ENCODE results near the gene ZNF132.
A peak's percentile ranks its signal among the peaks of the same experiment; 100 is the strongest.
"Not testable (repeated sequence)": the region's sequence is repeated elsewhere in the genome, so short reads cannot be mapped to it uniquely, and the experiment has no call there.

ZNF132 gene

GRCh38 chr19:58406818-58407657 lies 32.9 kb downstream of the ZNF132 start:
- DNase-seq: peak in 1 of 2 experiments; percentile 24

GRCh38 chr19:58403920-58404478 lies 36.0 kb downstream of the ZNF132 start:
- not testable (repeated sequence) for DNase-seq

GRCh38 chr19:58401840-58402421 lies 38.0 kb downstream of the ZNF132 start:
- no peak for DNase-seq

- peak; percentile 97 to 98 for DNase-seq
Observed at GRCh38 chr19:58400916-58401839, 38.8 kb downstream of the ZNF132 start.

- no peak for DNase-seq
Observed at GRCh38 chr19:58400316-58400915, 39.5 kb downstream of the ZNF132 start.

- DNase-seq: no peak
Observed at GRCh38 chr19:58399903-58400302, 40.0 kb downstream of the ZNF132 start.

- DNase-seq: no peak
Observed at GRCh38 chr19:58398545-58398944, 41.4 kb downstream of the ZNF132 start.

- DNase-seq: no peak
Observed at GRCh38 chr19:58398087-58398486, 41.9 kb downstream of the ZNF132 start.

- no peak for DNase-seq
Observed at GRCh38 chr19:58397533-58398037, 42.4 kb downstream of the ZNF132 start.

GRCh38 chr19:58396691-58397532 lies 43.0 kb downstream of the ZNF132 start:
- no peak for DNase-seq

GRCh38 chr19:58395979-58396627 lies 43.9 kb downstream of the ZNF132 start:
- no peak for DNase-seq

- no peak for DNase-seq
Observed at GRCh38 chr19:58395220-58395978, 44.6 kb downstream of the ZNF132 start, which contains the start of gene RNF225. RNF225 (plus strand) TSS chr19:58395656; CDS start chr19:58396090, 434 bp downstream.

- no peak for DNase-seq
Observed at GRCh38 chr19:58394821-58395219, 45.1 kb downstream of the ZNF132 start.

- DNase-seq: no peak
Observed at GRCh38 chr19:58393725-58394033, 46.3 kb downstream of the ZNF132 start.

- DNase-seq: no peak
Observed at GRCh38 chr19:58392945-58393724, 46.8 kb downstream of the ZNF132 start.

- DNase-seq: no peak
Observed at GRCh38 chr19:58388175-58388526, 51.8 kb downstream of the ZNF132 start.

- DNase-seq: no peak
Observed at GRCh38 chr19:58387338-58388174, 52.4 kb downstream of the ZNF132 start.

- DNase-seq: peak; percentile 97 to 98
Observed at GRCh38 chr19:58386576-58387337, 53.2 kb downstream of the ZNF132 start, which contains the start of gene RPS5. RPS5 (plus strand) TSS chr19:58387269; CDS start chr19:58388138, 869 bp downstream.
